GM18505 (cell line): ENCODE results near the gene GNG8.

Experiments
- ATAC-seq: cut with Tn5 transposase; IDR thresholded peaks from one replicate; pipeline ENCODE4 v1.9.1; 2021; ENCODE audit not compliant: unreplicated experiment
- POLR2A ChIP-seq: IDR thresholded peaks from 4 replicates; pipeline ENCODE4 v1.6.1; 2011; ENCODE audit warnings: borderline replicate concordance; ENCODE audit not compliant: insufficient read depth, insufficient read length; ENCODE audit errors: extremely low read depth

The GNG8 gene

GRCh38 chr19:46618670-46619231 is 17.3 kb downstream of the GNG8 start:
- no peak for ATAC-seq
- TF ChIP-seq POLR2A = no peak

- no peak for ATAC-seq
- no peak for TF ChIP-seq POLR2A
Measured at GRCh38 chr19:46617601-46618000, 18.4 kb downstream of the GNG8 start.

- TF ChIP-seq POLR2A = no peak
- no peak for ATAC-seq
Measured at GRCh38 chr19:46616631-46617322, 19.2 kb downstream of the GNG8 start.

- no peak for ATAC-seq
- no peak for TF ChIP-seq POLR2A
Measured at GRCh38 chr19:46615966-46616365, 20.0 kb downstream of the GNG8 start.

- no peak for ATAC-seq
Measured at GRCh38 chr19:46614114-46614722, 21.8 kb downstream of the GNG8 start.

GRCh38 chr19:46613525-46613924 is 22.5 kb downstream of the GNG8 start:
- TF ChIP-seq POLR2A = no peak
- no peak for ATAC-seq

More at GRCh38 chr19:46614114-46614722, 21.8 kb downstream of the GNG8 start:
- no peak for TF ChIP-seq POLR2A

- no peak for TF ChIP-seq POLR2A
- no peak for ATAC-seq
Measured at GRCh38 chr19:46611776-46612175, 24.2 kb downstream of the GNG8 start.

GRCh38 chr19:46610851-46611770 is 24.9 kb downstream of the GNG8 start:
- peak; percentile 45 for TF ChIP-seq POLR2A
- no peak for ATAC-seq

GRCh38 chr19:46610413-46610775 is 25.6 kb downstream of the GNG8 start:
- ATAC-seq = no peak
- TF ChIP-seq POLR2A = no peak

GRCh38 chr19:46609511-46610412 is 26.2 kb downstream of the GNG8 start:
- TF ChIP-seq POLR2A = no peak
- ATAC-seq = no peak

GRCh38 chr19:46608581-46609345 is 27.2 kb downstream of the GNG8 start:
- no peak for ATAC-seq
- no peak for TF ChIP-seq POLR2A

GRCh38 chr19:46608178-46608577 is 27.8 kb downstream of the GNG8 start:
- TF ChIP-seq POLR2A = no peak
- no peak for ATAC-seq
